ENCODE measurements around the gene ARHGAP33.
A peak's percentile ranks its signal among the peaks of the same experiment; 100 is the strongest.
"Not testable (repeated sequence)": the region's sequence is repeated elsewhere in the genome, so short reads cannot be mapped to it uniquely, and the experiment has no call there.

The ARHGAP33 gene

DNA sequence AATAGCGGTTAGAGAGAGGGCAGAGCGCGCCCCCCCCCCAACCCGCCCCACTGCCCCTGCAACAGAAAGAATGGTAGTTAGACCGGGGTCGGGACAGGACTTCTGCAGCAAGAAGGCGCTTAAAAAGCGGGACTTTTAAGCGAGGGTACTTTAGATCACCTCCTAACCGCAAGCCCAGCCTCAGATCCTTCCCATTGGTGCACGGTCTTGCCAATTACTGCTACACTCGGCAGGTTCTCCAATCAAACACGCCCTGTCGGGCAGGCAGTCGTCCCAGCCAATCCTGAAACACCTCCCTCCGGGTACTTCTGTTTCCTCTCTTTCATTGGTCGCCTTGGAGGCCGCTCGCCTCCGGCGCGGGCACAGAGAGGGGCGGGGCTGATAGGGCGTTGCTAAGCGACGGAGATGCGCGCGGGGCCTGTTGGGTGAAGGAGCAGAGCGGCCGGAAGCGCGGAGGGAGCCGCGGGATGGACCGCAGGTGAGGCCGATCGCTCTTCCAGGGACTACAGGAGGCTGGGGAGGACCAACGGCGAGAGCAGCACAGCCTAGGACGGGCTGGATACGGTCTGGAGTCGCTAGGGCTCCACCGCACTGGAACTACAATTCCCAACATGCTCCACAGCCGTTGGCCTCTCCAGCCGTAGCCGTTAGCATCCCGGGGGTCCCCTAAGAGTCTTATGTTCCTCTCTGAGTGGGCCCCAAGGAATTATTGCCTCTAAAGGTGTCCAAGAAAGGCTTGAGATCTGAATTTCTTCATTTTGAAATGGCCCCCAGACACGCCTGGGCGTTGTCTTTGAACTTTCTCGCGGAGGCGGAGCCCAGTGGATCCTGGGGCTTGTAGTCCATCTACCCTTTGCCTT, 17.4 kb upstream of the ARHGAP33 start, which contains the start of gene PROSER3:
Gene PROSER3, plus strand, starts transcription at position 428 of the 860 bp plus-strand sequence. Its CDS starts 40 bp downstream, at position 468.
- H3K27me3 ChIP-seq (ENCODE audit: control insufficient read depth, insufficient read depth, low read length): peaks cover 3% of the 10 kb centered on the region; the same call in 1 of the 2 replicates

DNA sequence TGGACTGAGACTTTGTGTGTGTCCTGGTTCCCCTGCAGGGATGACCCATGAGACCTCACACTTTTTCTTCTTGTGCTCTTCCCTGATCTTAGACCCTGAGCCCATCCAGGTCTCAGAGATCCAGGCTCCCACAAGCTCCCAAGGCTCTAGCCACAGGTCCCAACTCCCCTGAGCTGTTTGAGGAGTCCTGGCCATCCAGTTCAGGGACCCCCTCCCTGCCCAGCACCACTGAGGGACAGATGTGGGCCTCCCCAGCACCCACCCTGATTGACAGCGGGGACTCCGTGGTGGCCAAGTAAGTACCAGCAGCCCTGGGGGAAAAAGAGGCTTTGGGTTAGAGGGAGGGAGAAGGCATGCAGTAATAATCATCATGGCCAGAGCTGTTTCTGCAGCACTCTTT, 15.7 kb upstream of the ARHGAP33 start:
- no peak overlapping the region for H3K9ac ChIP-seq (ENCODE audit: low read depth, low read length)
- H3K27ac ChIP-seq (ENCODE audit: low read depth, low read length): no peak overlapping the region
- H3K4me1 ChIP-seq (ENCODE audit: control insufficient read depth, insufficient read depth, low read length): peaks cover 9% of the 10 kb centered on the region; the same call in 1 of the 2 replicates
- no peaks in the 10 kb centered on the region for H3K9me3 ChIP-seq (ENCODE audit: control insufficient read depth, insufficient read depth, low read length)
- H3K36me3 ChIP-seq (ENCODE audit: control insufficient read depth, insufficient read depth, low read length): peaks cover 31% of the 10 kb centered on the region
- no peak overlapping the region for H3K4me3 ChIP-seq (ENCODE audit: low read depth, low read length)
- peaks cover 3% of the 10 kb centered on the region; the same call in 1 of the 2 replicates for H3K27me3 ChIP-seq (ENCODE audit: control insufficient read depth, insufficient read depth, low read length)

More for the DNA sequence above, 17.4 kb upstream of the ARHGAP33 start, which contains the start of gene PROSER3:
- peaks cover 23% of the 10 kb centered on the region for H3K36me3 ChIP-seq (ENCODE audit: control insufficient read depth, insufficient read depth, low read length)
- H3K27ac ChIP-seq (ENCODE audit: low read depth, low read length): peak within 1 kb of the TSS; percentile 85
- peaks cover 9% of the 10 kb centered on the region; the same call in 1 of the 2 replicates for H3K4me1 ChIP-seq (ENCODE audit: control insufficient read depth, insufficient read depth, low read length)
- H3K9me3 ChIP-seq (ENCODE audit: control insufficient read depth, insufficient read depth, low read length): no peaks in the 10 kb centered on the region
- peak within 1 kb of the TSS; percentile 98 for H3K4me3 ChIP-seq (ENCODE audit: low read depth, low read length)
- H3K9ac ChIP-seq (ENCODE audit: low read depth, low read length): peak within 1 kb of the TSS; percentile 89

DNA sequence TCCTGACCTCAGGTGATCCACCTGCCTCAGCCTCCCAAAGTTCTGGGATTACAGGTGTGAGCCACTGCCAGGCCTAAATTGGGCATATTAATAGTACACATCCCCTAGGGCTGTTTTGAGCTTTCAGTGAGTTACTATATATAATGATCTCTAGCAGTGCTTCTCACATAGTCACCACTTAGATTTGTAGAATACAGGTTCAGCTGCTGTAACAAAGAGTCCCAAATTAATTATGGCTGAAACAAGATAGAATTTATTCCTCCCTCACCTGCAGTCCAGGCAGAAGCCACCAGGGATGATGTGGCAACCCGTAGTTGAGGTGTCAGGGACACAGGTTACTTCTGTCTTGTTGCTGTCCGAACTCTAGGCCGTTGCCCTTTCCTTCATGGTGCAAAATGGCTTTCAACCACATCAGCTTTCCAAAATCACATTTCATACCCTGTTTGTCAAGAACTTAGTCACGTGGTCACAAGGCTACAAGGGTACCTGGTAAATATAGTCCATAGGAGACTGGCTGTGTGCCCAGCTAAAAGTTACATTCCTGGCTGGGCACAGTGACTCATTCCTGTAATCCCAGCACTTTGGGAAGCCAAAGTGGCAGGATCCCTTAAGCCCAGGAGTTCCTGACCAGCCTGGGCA, 14.5 kb upstream of the ARHGAP33 start:
- Histone ChIP-seq H3K4me3 (ENCODE audit: low read depth, low read length) (no peak overlapping the region), H3K9ac (ENCODE audit: low read depth, low read length) (no peak overlapping the region), H3K36me3 (ENCODE audit: control insufficient read depth, insufficient read depth, low read length) (peaks cover 37% of the 10 kb centered on the region), H3K27me3 (ENCODE audit: control insufficient read depth, insufficient read depth, low read length) (no peaks in the 10 kb centered on the region; the same call in 1 of the 2 replicates), H3K9me3 (ENCODE audit: control insufficient read depth, insufficient read depth, low read length) (no peaks in the 10 kb centered on the region), H3K4me1 (ENCODE audit: control insufficient read depth, insufficient read depth, low read length) (peaks cover 9% of the 10 kb centered on the region; the same call in 1 of the 2 replicates), H3K27ac (ENCODE audit: low read depth, low read length) (no peak overlapping the region)

DNA sequence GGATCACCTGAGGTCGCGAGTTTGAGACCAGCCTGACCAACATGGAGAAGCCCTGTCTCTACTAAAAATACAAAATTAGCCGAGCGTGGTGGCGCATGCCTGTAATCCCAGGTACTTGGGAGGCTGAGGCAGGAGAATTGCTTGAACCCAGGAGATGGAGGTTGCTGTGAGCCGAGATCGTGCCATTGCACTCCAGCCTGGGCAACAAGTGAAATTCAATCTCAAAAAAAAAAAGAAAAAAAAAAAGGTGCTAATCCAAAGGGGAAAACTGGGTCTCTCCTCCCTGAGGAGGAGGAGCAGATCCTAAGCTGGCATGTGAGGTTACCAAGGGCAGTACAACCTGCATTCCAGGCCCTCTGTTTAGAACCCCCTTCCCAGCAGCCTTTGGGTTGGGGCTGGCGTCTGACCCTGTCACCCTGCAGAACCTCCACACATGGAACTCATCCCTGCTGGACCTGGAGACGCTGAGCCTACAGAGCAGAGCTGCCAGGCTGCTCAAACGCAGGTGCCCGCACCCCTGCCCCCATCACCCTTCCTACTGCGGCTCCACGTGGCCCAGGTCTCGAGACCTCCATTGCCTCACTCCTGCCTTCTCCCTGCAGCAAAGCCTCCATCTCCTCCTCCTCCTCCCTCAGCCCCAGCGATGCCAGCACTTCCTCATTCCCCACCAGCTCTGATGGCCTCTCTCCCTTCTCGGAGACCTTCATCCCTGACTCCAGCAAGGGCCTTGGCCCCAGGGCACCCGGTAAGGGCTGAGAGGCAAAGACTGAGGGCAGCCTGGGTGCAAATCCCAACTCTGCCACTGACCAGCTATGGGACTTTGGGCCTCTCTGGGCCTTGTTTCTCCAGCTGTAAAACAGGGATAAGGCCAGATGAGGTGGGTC, 10.7 kb upstream of the ARHGAP33 start:
- H3K4me1 ChIP-seq (ENCODE audit: control insufficient read depth, insufficient read depth, low read length): no peaks in the 10 kb centered on the region; the same call in 1 of the 2 replicates
- H3K9ac ChIP-seq (ENCODE audit: low read depth, low read length): no peak overlapping the region
- peaks cover 41% of the 10 kb centered on the region for H3K36me3 ChIP-seq (ENCODE audit: control insufficient read depth, insufficient read depth, low read length)

DNA sequence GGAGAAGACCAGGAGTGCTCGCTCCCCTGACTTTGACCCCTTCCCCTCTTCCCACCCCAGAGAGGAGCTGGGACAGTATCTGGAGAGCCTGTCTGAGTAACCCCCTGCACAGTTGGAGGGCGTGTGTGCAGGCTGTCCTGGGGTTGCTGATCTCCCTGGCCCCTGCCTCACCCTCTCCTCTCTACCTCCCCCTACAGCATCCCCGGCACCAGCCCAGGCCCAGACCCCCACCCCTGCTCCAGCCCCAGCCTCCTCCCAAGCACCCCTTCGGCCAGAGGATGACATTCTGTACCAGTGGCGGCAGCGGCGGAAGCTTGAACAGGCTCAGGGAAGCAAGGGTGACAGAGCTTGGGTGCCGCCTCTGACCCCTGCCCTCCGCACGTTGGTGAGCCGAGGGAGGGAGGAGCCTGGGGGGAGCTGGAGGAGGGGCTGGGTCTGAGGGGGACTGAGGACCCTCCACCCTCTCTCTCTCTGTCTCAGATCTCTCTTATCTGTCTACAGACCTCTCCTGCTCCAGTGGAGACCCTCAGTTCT, 8.7 kb upstream of the ARHGAP33 start:
- Histone ChIP-seq H3K27me3 (ENCODE audit: control insufficient read depth, insufficient read depth, low read length) (no peaks in the 10 kb centered on the region), H3K4me1 (ENCODE audit: control insufficient read depth, insufficient read depth, low read length) (no peaks in the 10 kb centered on the region; the same call in 1 of the 2 replicates), H3K9me3 (ENCODE audit: control insufficient read depth, insufficient read depth, low read length) (no peaks in the 10 kb centered on the region), H3K9ac (ENCODE audit: low read depth, low read length) (no peak overlapping the region), H3K27ac (ENCODE audit: low read depth, low read length) (no peak overlapping the region), H3K4me3 (ENCODE audit: low read depth, low read length) (no peak overlapping the region), H3K36me3 (ENCODE audit: control insufficient read depth, insufficient read depth, low read length) (peaks cover 29% of the 10 kb centered on the region)

More for the DNA sequence above, 10.7 kb upstream of the ARHGAP33 start:
- Histone ChIP-seq H3K27ac (ENCODE audit: low read depth, low read length) (no peak overlapping the region), H3K9me3 (ENCODE audit: control insufficient read depth, insufficient read depth, low read length) (no peaks in the 10 kb centered on the region), H3K4me3 (ENCODE audit: low read depth, low read length) (no peak overlapping the region), H3K27me3 (ENCODE audit: control insufficient read depth, insufficient read depth, low read length) (no peaks in the 10 kb centered on the region)

DNA sequence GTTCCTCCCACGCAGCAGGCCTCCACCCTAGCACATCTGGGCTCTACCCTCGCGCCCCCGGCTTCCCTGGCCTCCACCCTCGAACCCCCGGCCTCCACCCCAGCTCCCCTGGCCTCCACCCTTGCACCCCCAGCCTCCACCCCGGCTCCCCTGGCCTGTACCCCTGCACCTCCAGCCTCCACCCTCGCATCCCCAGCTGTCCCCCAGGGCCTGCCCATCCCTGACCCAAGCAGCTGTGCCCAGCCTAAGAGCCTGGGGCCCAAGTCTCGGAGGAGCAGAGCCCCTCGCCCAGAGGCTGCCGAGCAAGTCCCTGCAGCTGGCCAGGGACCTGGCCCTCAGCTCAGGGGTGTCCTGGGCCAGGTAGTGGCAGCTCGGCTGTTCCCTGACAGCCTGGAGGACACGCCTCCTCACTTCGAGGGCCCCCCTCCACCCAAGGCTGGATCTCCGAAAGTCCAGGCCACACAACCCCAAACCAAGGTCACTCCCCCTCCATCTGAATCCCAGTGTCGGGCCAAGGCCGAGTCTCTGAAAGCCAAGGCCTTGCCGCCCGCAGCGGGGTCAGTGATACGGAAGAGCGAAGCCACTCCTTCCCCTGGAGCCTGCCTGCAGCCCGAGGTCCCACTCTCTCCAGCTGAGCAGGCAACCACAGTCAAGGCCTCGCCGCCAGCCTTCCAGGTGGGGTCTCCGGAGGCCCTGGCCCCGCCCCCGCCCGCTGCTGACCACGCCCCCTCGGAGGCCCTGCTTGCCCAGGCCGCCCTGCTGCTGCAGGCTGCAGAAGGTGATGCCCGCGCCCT, 7.9 kb upstream of the ARHGAP33 start:
- Histone ChIP-seq H3K27ac (ENCODE audit: low read depth, low read length) (no peak overlapping the region), H3K9me3 (ENCODE audit: control insufficient read depth, insufficient read depth, low read length) (no peaks in the 10 kb centered on the region), H3K27me3 (ENCODE audit: control insufficient read depth, insufficient read depth, low read length) (no peaks in the 10 kb centered on the region), H3K4me1 (ENCODE audit: control insufficient read depth, insufficient read depth, low read length) (no peaks in the 10 kb centered on the region; the same call in 1 of the 2 replicates), H3K36me3 (ENCODE audit: control insufficient read depth, insufficient read depth, low read length) (peaks cover 20% of the 10 kb centered on the region), H3K9ac (ENCODE audit: low read depth, low read length) (no peak overlapping the region), H3K4me3 (ENCODE audit: low read depth, low read length) (no peak overlapping the region)

DNA sequence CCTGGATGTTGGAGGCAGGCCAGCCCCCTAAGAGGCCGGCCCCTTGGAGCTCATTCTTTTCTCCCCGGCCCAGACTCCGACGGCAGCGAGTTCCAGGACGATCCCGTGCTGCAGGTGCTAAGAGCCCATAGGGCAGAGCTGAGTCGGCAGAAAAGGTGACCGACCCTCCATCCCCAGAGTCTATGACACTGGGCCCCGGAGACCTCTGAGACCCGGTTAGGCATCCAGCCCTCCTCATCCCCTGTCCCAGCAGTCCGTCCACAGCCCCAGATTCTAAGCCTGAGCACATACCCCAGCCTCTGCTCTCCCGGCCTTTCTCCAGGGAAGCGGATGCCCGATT, 7.3 kb upstream of the ARHGAP33 start:
- Histone ChIP-seq H3K9me3 (ENCODE audit: control insufficient read depth, insufficient read depth, low read length) (no peaks in the 10 kb centered on the region), H3K27ac (ENCODE audit: low read depth, low read length) (no peak overlapping the region), H3K4me3 (ENCODE audit: low read depth, low read length) (no peak overlapping the region), H3K27me3 (ENCODE audit: control insufficient read depth, insufficient read depth, low read length) (no peaks in the 10 kb centered on the region), H3K36me3 (ENCODE audit: control insufficient read depth, insufficient read depth, low read length) (peaks cover 19% of the 10 kb centered on the region), H3K9ac (ENCODE audit: low read depth, low read length) (no peak overlapping the region), H3K4me1 (ENCODE audit: control insufficient read depth, insufficient read depth, low read length) (no peaks in the 10 kb centered on the region; the same call in 1 of the 2 replicates)

DNA sequence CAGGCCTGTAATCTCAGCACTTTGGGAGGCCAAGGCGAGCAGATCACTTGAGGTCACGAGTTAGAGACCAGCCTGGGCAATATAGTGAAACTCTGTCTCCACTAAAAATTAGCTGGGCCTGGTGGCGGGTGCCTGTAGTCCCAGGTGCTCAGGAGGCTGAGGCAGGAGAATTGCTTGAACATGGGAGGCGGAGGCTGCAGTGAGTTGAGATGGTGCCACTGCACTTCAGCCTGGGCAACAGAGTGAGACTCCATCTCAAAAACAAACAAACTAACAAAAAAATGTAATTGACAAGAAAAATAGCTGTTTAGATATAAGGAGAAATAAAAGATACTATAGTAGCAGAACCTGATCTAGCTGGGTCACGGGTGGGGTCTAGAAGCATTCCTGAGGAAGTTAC, 3.0 kb upstream of the ARHGAP33 start:
- not testable (repeated sequence) for H3K27ac ChIP-seq (ENCODE audit: low read depth, low read length); H3K27me3 ChIP-seq (ENCODE audit: control insufficient read depth, insufficient read depth, low read length); H3K9ac ChIP-seq (ENCODE audit: low read depth, low read length); H3K9me3 ChIP-seq (ENCODE audit: control insufficient read depth, insufficient read depth, low read length); H3K36me3 ChIP-seq (ENCODE audit: control insufficient read depth, insufficient read depth, low read length); H3K4me3 ChIP-seq (ENCODE audit: low read depth, low read length)
- peaks cover 13% of the 10 kb centered on the region for H3K4me1 ChIP-seq (ENCODE audit: control insufficient read depth, insufficient read depth, low read length)

DNA sequence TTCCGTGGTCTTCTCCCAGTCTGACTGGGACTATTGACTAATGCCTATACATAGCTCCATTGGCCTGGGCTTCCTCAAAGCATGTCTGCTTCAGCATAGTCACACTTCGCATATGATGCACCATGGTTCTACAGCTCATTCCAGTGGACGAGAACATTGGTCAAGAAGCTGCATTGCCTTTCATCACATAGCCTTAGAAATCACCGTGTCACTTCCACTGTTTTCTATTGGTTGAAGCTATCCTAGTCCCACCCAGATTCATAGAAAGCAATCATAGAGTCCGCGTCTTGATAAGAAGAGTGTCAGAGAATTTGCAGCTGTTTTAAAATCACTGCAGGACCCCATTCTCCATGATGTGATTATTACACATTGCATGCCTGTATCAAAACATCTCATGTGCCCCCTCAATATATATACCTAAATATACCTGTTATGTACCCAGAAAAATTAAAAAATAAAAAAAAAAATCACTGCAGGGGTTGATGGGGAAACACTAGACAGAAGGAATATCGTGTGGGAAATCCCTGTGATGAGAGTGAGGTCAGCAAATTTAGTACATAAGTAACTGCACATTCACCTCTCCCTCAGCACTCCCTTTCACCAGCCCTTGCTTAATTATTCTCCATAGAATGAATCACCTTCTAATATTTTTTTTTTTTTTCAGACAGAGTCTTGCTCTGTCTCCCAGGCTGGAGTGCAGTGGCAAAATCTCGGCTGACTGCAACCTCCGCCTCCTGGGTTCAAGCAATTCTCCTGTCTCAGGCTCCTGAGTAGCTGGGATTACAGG, 2.2 kb upstream of the ARHGAP33 start:
- Histone ChIP-seq H3K27me3 (ENCODE audit: control insufficient read depth, insufficient read depth, low read length) (peaks cover 9% of the 10 kb centered on the region), H3K4me3 (ENCODE audit: low read depth, low read length) (no peak overlapping the region), H3K36me3 (ENCODE audit: control insufficient read depth, insufficient read depth, low read length) (peaks cover 5% of the 10 kb centered on the region; the same call in 1 of the 2 replicates), H3K9me3 (ENCODE audit: control insufficient read depth, insufficient read depth, low read length) (no peaks in the 10 kb centered on the region), H3K27ac (ENCODE audit: low read depth, low read length) (no peak overlapping the region), H3K4me1 (ENCODE audit: control insufficient read depth, insufficient read depth, low read length) (peaks cover 17% of the 10 kb centered on the region), H3K9ac (ENCODE audit: low read depth, low read length) (no peak overlapping the region)

Measured in HUES48 (cell line).